ENCODE data around the gene INPP4A.
"Not testable (repeated sequence)": the region's sequence is repeated elsewhere in the genome, so short reads cannot be mapped to it uniquely, and the experiment has no call there.

The INPP4A gene

GRCh38 chr2:98578231-98578630 lies 133.6 kb downstream of the INPP4A start:
- no peak for DNase-seq (ENCODE audit: low read depth in 4 of 4, low spot score in 1 of 4)

GRCh38 chr2:98579926-98580325 lies 135.3 kb downstream of the INPP4A start:
- DNase-seq (ENCODE audit: low read depth in 4 of 4, low spot score in 1 of 4): no peak

GRCh38 chr2:98580656-98581284 lies 136.1 kb downstream of the INPP4A start:
- DNase-seq (ENCODE audit: low read depth in 4 of 4, low spot score in 1 of 4): no peak

- no peak for DNase-seq (ENCODE audit: low read depth in 4 of 4, low spot score in 1 of 4)
Measured at GRCh38 chr2:98582523-98582922, 137.9 kb downstream of the INPP4A start.

- DNase-seq (ENCODE audit: low read depth in 4 of 4, low spot score in 1 of 4): no peak
Measured at GRCh38 chr2:98583276-98583675, 138.6 kb downstream of the INPP4A start.

GRCh38 chr2:98583816-98584618 lies 139.4 kb downstream of the INPP4A start:
- DNase-seq (ENCODE audit: low read depth in 4 of 4, low spot score in 1 of 4): no peak

- DNase-seq (ENCODE audit: low read depth in 4 of 4, low spot score in 1 of 4): no peak
Measured at GRCh38 chr2:98585386-98585785, 140.7 kb downstream of the INPP4A start.

GRCh38 chr2:98586551-98587140 lies 142.0 kb downstream of the INPP4A start:
- no peak for DNase-seq (ENCODE audit: low read depth in 4 of 4, low spot score in 1 of 4)

- no peak for DNase-seq (ENCODE audit: low read depth in 4 of 4, low spot score in 1 of 4)
Measured at GRCh38 chr2:98588880-98589431, 144.3 kb downstream of the INPP4A start.

GRCh38 chr2:98589489-98589888 lies 144.8 kb downstream of the INPP4A start:
- no peak for DNase-seq (ENCODE audit: low read depth in 4 of 4, low spot score in 1 of 4)

- no peak for DNase-seq (ENCODE audit: low read depth in 4 of 4, low spot score in 1 of 4)
Measured at GRCh38 chr2:98592565-98592964, 147.9 kb downstream of the INPP4A start.

GRCh38 chr2:98594665-98595064 lies 150.0 kb downstream of the INPP4A start:
- DNase-seq (ENCODE audit: low read depth in 4 of 4, low spot score in 1 of 4): not testable (repeated sequence)

GRCh38 chr2:98598781-98599428 lies 154.2 kb downstream of the INPP4A start:
- no peak for DNase-seq (ENCODE audit: low read depth in 4 of 4, low spot score in 1 of 4)

- DNase-seq (ENCODE audit: low read depth in 4 of 4, low spot score in 1 of 4): no peak
Measured at GRCh38 chr2:98601532-98602132, 157.0 kb downstream of the INPP4A start.

GRCh38 chr2:98604547-98604946 lies 159.9 kb downstream of the INPP4A start:
- no peak for DNase-seq (ENCODE audit: low read depth in 4 of 4, low spot score in 1 of 4)

GRCh38 chr2:98605076-98605475 lies 160.4 kb downstream of the INPP4A start:
- no peak for DNase-seq (ENCODE audit: low read depth in 4 of 4, low spot score in 1 of 4)

- no peak for DNase-seq (ENCODE audit: low read depth in 4 of 4, low spot score in 1 of 4)
Measured at GRCh38 chr2:98606431-98606830, 161.8 kb downstream of the INPP4A start.

GRCh38 chr2:98607104-98607503 lies 162.4 kb downstream of the INPP4A start:
- DNase-seq (ENCODE audit: low read depth in 4 of 4, low spot score in 1 of 4): no peak

- DNase-seq (ENCODE audit: low read depth in 4 of 4, low spot score in 1 of 4): no peak
Measured at GRCh38 chr2:98607741-98608115, 163.1 kb downstream of the INPP4A start.

GRCh38 chr2:98608116-98608961 lies 163.7 kb downstream of the INPP4A start, which contains the start of the genes COA5 and UNC50:
Gene COA5 (minus strand): TSS chr2:98608512. CDS start chr2:98608405, 107 bp downstream.
Gene UNC50 (plus strand): TSS chr2:98608589. CDS start chr2:98609760, 1,171 bp downstream.
- DNase-seq (ENCODE audit: low read depth in 4 of 4, low spot score in 1 of 4): peak; percentile 85 to 87 (median 86)
